ENCODE results near the gene APOL6. TPM values are rescaled to one million over a fixed set of nuclear protein-coding genes. Genes with fewer than 3 reads are reported as not detected.

The APOL6 gene
- total RNA-seq, 8 experiments from 2014 or later: under 0.01 to 28.9 (median 2.5) TPM

DNA sequence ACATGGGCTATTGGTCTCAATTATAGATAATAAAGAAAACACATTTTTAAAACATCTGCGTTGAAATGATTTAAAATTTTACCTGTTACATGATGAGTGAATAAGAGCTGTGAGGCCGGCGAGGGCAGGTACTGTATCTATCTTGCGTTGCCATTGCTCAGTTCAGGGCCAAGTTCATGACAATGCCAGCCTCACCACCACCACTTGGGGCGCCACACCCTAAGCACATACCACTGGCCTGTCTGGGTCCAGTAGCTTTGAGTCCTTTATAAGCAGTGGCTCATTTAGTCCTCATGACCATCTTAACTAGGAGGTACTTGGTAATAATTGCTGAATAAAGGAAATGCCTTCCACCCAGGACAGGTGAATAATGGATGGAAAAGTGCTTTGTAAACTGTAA, 16.6 kb upstream of the APOL6 start:
- H3K4me3 ChIP-seq: no peak overlapping the region
- in situ Hi-C loops (cut with MboI; ENCODE audit: low pct_unique_long_range_greater_than_20kb in 2 of 9, low sequenced_read_pairs in 9 of 9, unreplicated experiment in 9 of 9): loop anchor here in 2 of 9 experiments (25.0 kb wide), 2 partner anchors 281 to 481 kb away; no protein-coding TSS in a partner anchor
- WGBS, 10 experiments: 58 to 100% (median 70%) methylated on average over 1 to 5 of the region's 5 CpGs; no CpG with 5 or more reads in 1 of the 10 experiments
- no peak overlapping the region for H3K27ac ChIP-seq
- H3K4me1 ChIP-seq (replicated peaks in 1 of 2): peaks cover 0 to 15% of the 10 kb centered on the region in 2 donors
- no peak for ATAC-seq (replicated peaks in 6 of 8)

DNA sequence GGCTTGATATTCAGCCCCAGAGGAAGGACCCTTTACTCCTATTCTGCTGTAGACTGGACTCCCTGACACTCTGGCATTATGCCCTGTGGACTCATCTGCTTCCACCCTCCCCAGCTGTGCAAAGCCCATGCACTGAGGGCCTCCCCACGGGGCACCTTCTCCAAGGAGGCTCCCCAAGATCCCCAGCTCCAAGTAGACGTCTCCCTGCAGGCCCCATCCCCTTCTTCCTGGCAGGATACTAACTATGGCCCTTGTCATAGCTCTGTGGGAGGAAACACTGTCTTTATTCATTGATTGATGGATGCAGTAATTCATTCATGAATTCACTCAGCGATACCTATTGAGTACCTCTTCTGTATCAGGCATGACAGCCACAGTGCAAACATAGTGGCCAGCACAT, 15.3 kb upstream of the APOL6 start:
- WGBS, 10 experiments: 0 to 100% (median 43%) methylated on average over 1 to 3 of the region's 3 CpGs; no CpG with 5 or more reads in 5 of the 10 experiments
- Histone ChIP-seq H3K4me3 (no peak overlapping the region), H3K27ac (no peak overlapping the region), H3K4me1 (replicated peaks in 1 of 2) (peaks cover 0 to 13% of the 10 kb centered on the region in 2 donors)
- ATAC-seq (replicated peaks in 6 of 8): peak in 5 of 8 experiments; percentile 33 to 66 (median 52)
- in situ Hi-C loops (cut with MboI; ENCODE audit: low pct_unique_long_range_greater_than_20kb in 2 of 9, low sequenced_read_pairs in 9 of 9, unreplicated experiment in 9 of 9): loop anchor here in 2 of 9 experiments (25.0 kb wide), 2 partner anchors 279 to 479 kb away; no protein-coding TSS in a partner anchor

DNA sequence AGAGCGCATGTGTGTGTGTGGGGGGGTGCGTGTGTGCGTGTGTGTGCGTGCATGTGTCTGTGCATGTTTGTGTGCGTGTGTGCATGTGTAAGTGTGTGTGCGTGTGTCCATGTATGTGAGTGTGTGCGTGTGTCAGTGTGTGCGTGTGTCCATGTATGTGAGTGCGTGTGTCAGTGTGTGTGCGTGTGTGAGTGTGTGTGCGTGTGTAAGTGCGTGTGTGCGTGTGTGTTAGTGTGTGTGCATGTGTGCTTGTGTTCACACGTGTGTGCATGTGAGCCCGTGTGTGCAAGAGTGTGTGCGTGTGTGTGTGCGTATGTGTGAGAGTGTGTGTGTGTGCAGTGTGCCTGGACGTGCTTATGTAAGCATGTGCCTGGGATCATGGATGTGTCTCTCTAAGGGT, 14.7 kb upstream of the APOL6 start:
- H3K27ac ChIP-seq: no peak overlapping the region
- ATAC-seq (replicated peaks in 6 of 8): no peak
- in situ Hi-C loops (cut with MboI; ENCODE audit: low pct_unique_long_range_greater_than_20kb in 2 of 9, low sequenced_read_pairs in 9 of 9, unreplicated experiment in 9 of 9): loop anchor here in 2 of 9 experiments (25.0 kb wide), 2 partner anchors 279 to 479 kb away; no protein-coding TSS in a partner anchor
- 61 to 100% (median 100%) methylated on average over 1 to 9 of the region's 18 CpGs; no CpG with 5 or more reads in 3 of the 10 experiments for WGBS, 10 experiments
- H3K4me1 ChIP-seq (replicated peaks in 1 of 2): peaks cover 0 to 12% of the 10 kb centered on the region in 2 donors
- no peak overlapping the region for H3K4me3 ChIP-seq

DNA sequence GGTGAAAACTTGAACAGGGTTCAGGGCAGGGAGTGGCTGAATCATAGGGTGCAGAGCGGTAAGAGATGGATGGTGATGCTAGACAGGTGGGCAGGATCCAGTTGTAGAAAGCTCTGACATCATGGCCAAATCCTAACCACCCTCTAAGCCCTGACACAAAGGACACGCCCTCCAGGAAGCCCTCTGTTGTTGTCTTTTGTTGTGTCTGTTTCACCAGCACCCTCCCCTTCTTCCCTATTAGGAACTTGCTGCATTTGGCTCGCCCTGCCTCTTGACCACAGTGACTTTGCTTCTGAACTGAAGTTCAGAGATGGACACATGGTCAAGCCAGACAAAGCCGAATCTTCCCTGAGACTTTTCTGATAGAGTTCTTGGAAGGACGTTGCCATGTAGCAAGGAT, 14.2 kb upstream of the APOL6 start:
- Histone ChIP-seq H3K4me3 (no peak overlapping the region), H3K4me1 (replicated peaks in 1 of 2) (peaks cover 0 to 17% of the 10 kb centered on the region in 2 donors), H3K27ac (no peak overlapping the region)
- 70 to 100% (median 81%) methylated on average over 1 to 4 of the region's 5 CpGs; no CpG with 5 or more reads in 2 of the 10 experiments for WGBS, 10 experiments
- ATAC-seq (replicated peaks in 6 of 8): peak in 1 of 8 experiments; percentile 4
- in situ Hi-C loops (cut with MboI; ENCODE audit: low pct_unique_long_range_greater_than_20kb in 2 of 9, low sequenced_read_pairs in 9 of 9, unreplicated experiment in 9 of 9): loop anchor here in 2 of 9 experiments (25.0 kb wide), 2 partner anchors 278 to 478 kb away; no protein-coding TSS in a partner anchor

DNA sequence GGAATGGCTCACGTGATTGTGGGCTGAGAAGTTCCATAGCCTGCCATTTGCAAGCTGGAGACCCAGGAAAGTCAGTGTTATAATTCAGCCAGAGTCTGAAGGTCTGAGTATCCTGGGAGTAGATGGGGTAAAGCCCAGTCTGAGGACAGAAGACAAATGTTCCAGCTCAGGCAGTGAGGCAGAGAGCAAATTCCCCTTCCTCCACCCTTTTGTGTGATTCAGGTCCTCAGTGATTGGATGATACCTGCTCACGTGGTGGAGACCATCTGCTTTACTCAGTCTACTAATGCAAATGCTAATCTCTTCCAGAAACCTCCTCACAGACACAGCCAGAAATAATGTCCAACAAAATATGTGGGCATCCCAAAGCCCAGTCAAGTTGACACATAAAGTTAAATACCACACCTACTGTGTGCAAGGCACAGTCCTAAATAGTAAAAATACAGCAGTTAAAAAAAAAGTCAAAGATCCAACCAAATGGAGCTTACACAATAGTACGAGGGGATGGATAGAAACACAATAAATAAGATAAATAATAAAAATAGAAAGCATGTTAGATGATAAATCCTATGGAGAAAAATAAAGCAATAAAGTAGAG, 13.2 kb upstream of the APOL6 start:
- in situ Hi-C loops (cut with MboI; ENCODE audit: low pct_unique_long_range_greater_than_20kb in 2 of 9, low sequenced_read_pairs in 9 of 9, unreplicated experiment in 9 of 9): loop anchor here in 2 of 9 experiments (25.0 kb wide), 2 partner anchors 277 to 477 kb away; no protein-coding TSS in a partner anchor
- Histone ChIP-seq H3K4me3 (no peak overlapping the region), H3K4me1 (replicated peaks in 1 of 2) (peaks cover 0 to 18% of the 10 kb centered on the region in 2 donors), H3K27ac (no peak overlapping the region)
- ATAC-seq (replicated peaks in 6 of 8): peak in 1 of 8 experiments; percentile 22
- WGBS, 10 experiments: 52 to 100% (median 94%) methylated on average over 1 to 3 of the region's 3 CpGs

DNA sequence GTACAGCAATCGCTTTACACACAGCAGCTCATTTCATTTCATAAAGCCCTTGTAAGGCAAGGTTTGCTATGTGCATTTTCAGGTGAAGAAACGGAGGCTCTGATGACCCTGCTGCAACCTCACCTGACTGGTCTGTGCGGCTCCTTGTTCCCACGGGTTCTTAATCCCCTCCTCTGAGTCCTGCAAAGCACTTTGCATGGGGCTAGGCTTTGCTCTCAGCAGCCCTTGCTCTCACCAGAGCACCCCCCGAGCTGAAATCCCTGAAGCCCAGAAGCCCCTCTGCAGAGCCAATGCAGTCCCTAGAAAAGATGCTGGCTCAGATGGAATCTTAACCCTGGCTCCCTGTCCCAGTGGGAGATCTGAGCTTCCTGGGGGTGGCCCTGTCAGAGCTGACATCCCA, 11.0 kb upstream of the APOL6 start:
- no peak for ATAC-seq (replicated peaks in 6 of 8)

DNA sequence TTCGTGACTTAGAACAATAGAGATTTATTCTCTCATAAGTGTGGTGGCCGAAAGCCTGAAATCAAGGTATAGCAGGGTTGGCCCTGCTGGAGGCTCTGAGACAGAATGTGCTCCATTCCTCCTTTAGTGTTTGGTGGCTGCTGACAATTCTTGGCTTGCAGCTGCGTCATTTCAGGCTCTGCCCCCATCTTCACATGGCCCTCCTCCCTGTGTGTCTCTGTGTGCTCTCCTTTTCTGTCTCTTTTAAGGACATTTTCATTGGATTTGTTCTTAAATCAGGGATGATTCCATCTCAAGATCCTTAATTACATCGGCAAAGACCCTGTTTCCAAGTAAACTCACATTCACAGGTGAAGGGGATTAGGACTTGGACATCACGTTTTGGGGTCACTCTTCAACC, 10.2 kb upstream of the APOL6 start:
- peak in 2 of 8 experiments; percentile 36 to 55 for ATAC-seq (replicated peaks in 6 of 8)
- in situ Hi-C loops (cut with MboI; ENCODE audit: low pct_unique_long_range_greater_than_20kb in 2 of 9, low sequenced_read_pairs in 9 of 9, unreplicated experiment in 9 of 9): loop anchor here in 2 of 9 experiments (25.0 kb wide), 2 partner anchors 274 to 474 kb away; no protein-coding TSS in a partner anchor
- peaks cover 0 to 13% of the 10 kb centered on the region in 2 donors for H3K4me1 ChIP-seq (replicated peaks in 1 of 2)
- no peak overlapping the region for H3K27ac ChIP-seq
- 7 to 100% (median 77%) methylated on average over 1 to 3 of the region's 5 CpGs; no CpG with 5 or more reads in 3 of the 10 experiments for WGBS, 10 experiments
- no peak overlapping the region for H3K4me3 ChIP-seq

More for the DNA sequence above, 11.0 kb upstream of the APOL6 start:
- 69 to 100% (median 97%) methylated on average over 1 to 5 of the region's 5 CpGs; no CpG with 5 or more reads in 2 of the 10 experiments for WGBS, 10 experiments
- H3K4me1 ChIP-seq (replicated peaks in 1 of 2): peaks cover 0 to 18% of the 10 kb centered on the region in 2 donors
- in situ Hi-C loops (cut with MboI; ENCODE audit: low pct_unique_long_range_greater_than_20kb in 2 of 9, low sequenced_read_pairs in 9 of 9, unreplicated experiment in 9 of 9): loop anchor here in 2 of 9 experiments (25.0 kb wide), 2 partner anchors 275 to 475 kb away; no protein-coding TSS in a partner anchor
- H3K4me3 ChIP-seq: no peak overlapping the region
- H3K27ac ChIP-seq: no peak overlapping the region

DNA sequence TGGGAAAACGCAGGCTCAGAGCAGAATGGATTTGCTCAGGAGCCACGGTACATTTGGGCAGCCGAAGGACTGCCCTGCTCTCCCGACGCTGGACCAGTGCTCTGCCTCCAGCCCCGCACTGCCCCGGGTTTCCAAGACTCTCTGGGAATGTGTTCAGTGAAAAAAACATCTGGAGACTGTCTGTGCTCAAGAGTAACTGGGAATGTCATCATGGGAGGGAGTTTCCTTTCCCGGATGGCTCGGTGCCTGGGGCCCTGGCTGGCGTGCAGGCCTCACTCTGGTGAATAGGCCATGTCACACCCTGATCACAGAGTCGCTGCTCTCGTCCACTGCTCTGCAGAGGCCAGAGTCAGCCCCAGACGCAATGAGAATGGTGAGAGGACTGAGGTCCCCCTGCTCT, 9.8 kb upstream of the APOL6 start:
- 0 to 92% (median 28%) methylated on average over 1 to 8 of the region's 13 CpGs; no CpG with 5 or more reads in 2 of the 10 experiments for WGBS, 10 experiments
- in situ Hi-C loops (cut with MboI; ENCODE audit: low pct_unique_long_range_greater_than_20kb in 2 of 9, low sequenced_read_pairs in 9 of 9, unreplicated experiment in 9 of 9): loop anchor here in 2 of 9 experiments (25.0 kb wide), 2 partner anchors 274 to 474 kb away; no protein-coding TSS in a partner anchor
- Histone ChIP-seq H3K4me3 (no peak overlapping the region), H3K27ac (no peak overlapping the region), H3K4me1 (replicated peaks in 1 of 2) (peaks cover 0 to 10% of the 10 kb centered on the region in 2 donors)
- ATAC-seq (replicated peaks in 6 of 8): peak; percentile 73 to 99 (median 92)

DNA sequence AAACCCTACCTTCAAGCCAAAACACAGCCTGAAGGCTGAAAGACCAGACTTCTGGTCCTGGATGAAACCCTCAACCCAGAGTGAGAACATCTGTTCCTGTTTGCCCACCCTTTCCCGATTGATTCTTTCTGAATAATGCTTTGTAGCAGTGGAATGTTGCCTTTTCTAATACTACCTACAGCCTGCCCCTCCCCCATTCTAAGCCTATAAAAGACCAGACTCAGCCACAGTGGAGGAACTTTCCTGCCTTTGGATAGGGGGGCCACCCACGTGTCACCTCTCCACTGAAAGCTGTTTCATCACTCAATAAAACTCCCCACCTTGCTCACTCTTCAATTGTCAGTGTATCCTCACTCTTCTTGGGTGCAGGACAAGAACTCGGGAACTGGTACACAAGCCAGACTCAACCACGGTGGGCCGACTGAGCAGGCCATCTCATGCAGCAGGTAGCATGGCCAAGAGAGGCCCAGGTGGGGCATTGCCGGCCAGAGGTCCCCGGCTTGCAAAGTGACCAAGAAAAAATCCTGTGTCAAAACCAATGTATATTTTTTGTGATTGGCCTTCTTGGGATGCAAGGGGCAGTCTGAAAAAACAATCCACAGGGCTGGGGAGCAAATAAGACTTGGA, 6.6 kb upstream of the APOL6 start:
- Histone ChIP-seq H3K4me3 (no peak overlapping the region), H3K27ac (no peak overlapping the region), H3K4me1 (replicated peaks in 1 of 2) (peaks cover 0 to 10% of the 10 kb centered on the region in 2 donors)
- ATAC-seq (replicated peaks in 6 of 8): no peak
- 29 to 100% (median 50%) methylated on average over 1 to 7 of the region's 7 CpGs; no CpG with 5 or more reads in 1 of the 10 experiments for WGBS, 10 experiments
- in situ Hi-C loops (cut with MboI; ENCODE audit: low pct_unique_long_range_greater_than_20kb in 2 of 9, low sequenced_read_pairs in 9 of 9, unreplicated experiment in 9 of 9): loop anchor here in 2 of 9 experiments (25.0 kb wide), 2 partner anchors 271 to 471 kb away; no protein-coding TSS in a partner anchor

DNA sequence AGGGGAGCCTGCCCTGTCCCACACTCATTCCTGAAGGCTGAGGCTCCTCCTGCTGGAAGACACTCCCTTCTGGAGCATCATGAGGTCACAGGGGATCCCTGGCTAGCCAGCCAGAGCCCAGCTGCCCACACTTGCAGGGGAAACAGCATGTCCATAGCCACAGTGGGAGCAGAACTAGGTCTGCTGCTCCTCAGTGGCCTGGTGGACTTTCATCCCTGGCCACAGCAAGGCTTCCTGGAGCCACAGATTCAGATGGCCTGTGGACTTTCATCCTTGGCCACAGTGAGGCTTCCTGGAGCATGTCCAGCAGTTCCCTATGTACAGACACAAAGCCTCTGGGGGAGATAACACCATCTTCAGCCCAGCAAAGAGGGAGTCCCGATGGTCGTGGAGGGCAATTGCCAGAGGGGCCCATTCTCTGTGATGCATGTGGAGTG, 5.9 kb upstream of the APOL6 start:
- WGBS, 10 experiments: 76% methylated on average over 2 of the region's 2 CpGs; no CpG with 5 or more reads in 9 of the 10 experiments

DNA sequence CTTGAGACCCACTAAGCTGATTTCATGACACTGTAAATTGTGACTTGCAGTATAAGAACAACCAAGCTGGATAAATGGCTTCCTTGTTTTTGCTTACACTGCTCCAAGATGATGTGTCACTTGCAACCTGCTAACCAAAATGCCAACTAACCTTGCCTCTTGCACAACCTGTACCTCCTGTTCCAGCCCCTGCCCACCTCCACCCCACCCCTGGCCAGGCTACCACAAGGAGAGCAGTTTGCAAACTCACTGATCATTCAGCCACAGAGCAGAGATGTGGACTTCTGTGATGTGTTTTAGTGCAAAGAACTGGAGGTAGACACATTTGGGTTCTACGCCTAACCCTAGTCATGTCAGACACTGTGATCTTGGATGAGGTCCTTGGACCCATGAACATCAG, 4.3 kb upstream of the APOL6 start:
- no peak overlapping the region for H3K27ac ChIP-seq
- no peak overlapping the region for H3K4me3 ChIP-seq
- H3K4me1 ChIP-seq (replicated peaks in 1 of 2): peaks cover 7 to 12% of the 10 kb centered on the region in 2 donors
- ATAC-seq (replicated peaks in 6 of 8): no peak
- in situ Hi-C loops (cut with MboI; ENCODE audit: low pct_unique_long_range_greater_than_20kb in 2 of 9, low sequenced_read_pairs in 9 of 9, unreplicated experiment in 9 of 9): loop anchor here in 2 of 9 experiments (25.0 kb wide), 2 partner anchors 268 to 468 kb away; no protein-coding TSS in a partner anchor
- 33% methylated on average over 1 of the region's 1 CpG; no CpG with 5 or more reads in 9 of the 10 experiments for WGBS, 10 experiments

More for the DNA sequence above, 5.9 kb upstream of the APOL6 start:
- in situ Hi-C loops (cut with MboI; ENCODE audit: low pct_unique_long_range_greater_than_20kb in 2 of 9, low sequenced_read_pairs in 9 of 9, unreplicated experiment in 9 of 9): loop anchor here in 2 of 9 experiments (25.0 kb wide), 2 partner anchors 270 to 470 kb away; no protein-coding TSS in a partner anchor
- Histone ChIP-seq H3K4me3 (no peak overlapping the region), H3K4me1 (replicated peaks in 1 of 2) (peaks cover 0 to 10% of the 10 kb centered on the region in 2 donors), H3K27ac (no peak overlapping the region)
- ATAC-seq (replicated peaks in 6 of 8): peak in 2 of 8 experiments; percentile 9 to 13

DNA sequence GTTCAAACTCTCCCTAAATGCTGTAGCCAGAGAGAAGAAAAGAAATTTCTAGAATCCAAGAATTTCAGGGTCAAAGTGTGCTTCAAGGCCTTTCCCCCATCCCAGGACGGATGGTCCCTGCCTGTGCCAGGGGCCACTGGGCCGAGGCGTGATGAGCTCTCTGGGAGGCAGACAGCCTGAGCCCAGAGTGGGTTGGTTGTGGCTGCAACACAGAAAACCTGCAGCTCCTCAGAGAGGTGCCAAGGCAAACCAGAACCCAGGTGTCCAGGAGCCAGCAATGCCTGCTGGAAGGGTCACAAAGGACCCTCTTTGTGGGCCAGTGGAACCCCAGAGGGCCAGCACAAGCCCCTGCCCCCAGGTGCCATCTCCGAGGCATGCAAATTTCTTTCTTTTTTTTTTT, 2.6 kb upstream of the APOL6 start:
- no peak overlapping the region for H3K4me3 ChIP-seq
- in situ Hi-C loops (cut with MboI; ENCODE audit: low pct_unique_long_range_greater_than_20kb in 2 of 9, low sequenced_read_pairs in 9 of 9, unreplicated experiment in 9 of 9): loop anchor here in 2 of 9 experiments (25.0 kb wide), 2 partner anchors 267 to 467 kb away; no protein-coding TSS in a partner anchor
- no peak for ATAC-seq (replicated peaks in 6 of 8)
- no peak overlapping the region for H3K27ac ChIP-seq
- peaks cover 7 to 11% of the 10 kb centered on the region in 2 donors for H3K4me1 ChIP-seq (replicated peaks in 1 of 2)
- 57 to 87% (median 80%) methylated on average over 1 to 3 of the region's 4 CpGs; no CpG with 5 or more reads in 4 of the 10 experiments for WGBS, 10 experiments
